Neural progenitor cell (in vitro differentiated cells): ENCODE results near the gene NFKB1. TPM values are rescaled to one million over a fixed set of nuclear protein-coding genes. Genes with fewer than 3 reads are reported as not detected.

ENCODE experiments used
- DNase-seq: peaks from one replicate; pipeline ENCODE4 v3.0.0-alpha.2; 2016; ENCODE audit warnings: low spot score
- H2AFZ ChIP-seq: fragments of 200-600 bp; sonication (generic); replicated peaks from 2 replicates; pipeline ENCODE4 v1.6.1; 2016; ENCODE audit warnings: antibody characterized with exemption
- H3F3A ChIP-seq: fragments of 200-600 bp; sonication (generic); 2 replicates; pipeline ENCODE4 v1.6.1; 2016; ENCODE audit warnings: antibody characterized with exemption, low read depth
- H3K27ac ChIP-seq: fragments of 200-600 bp; sonication (generic); 2 replicates; pipeline ENCODE4 v1.5.1; 2016; ENCODE audit warnings: mild to moderate bottlenecking
- H3K27me3 ChIP-seq: fragments of 200-600 bp; sonication (generic); 2 replicates; pipeline ENCODE4 v1.6.1; 2016; ENCODE audit warnings: mild to moderate bottlenecking, moderate library complexity
- H3K36me3 ChIP-seq: fragments of 200-600 bp; sonication (generic); 2 replicates; pipeline ENCODE4 v1.5.1; 2016
- H3K4me1 ChIP-seq: fragments of 200-600 bp; sonication (generic); 2 replicates; pipeline ENCODE4 v1.6.1; 2016; ENCODE audit warnings: mixed run types
- H3K4me2 ChIP-seq: fragments of 200-600 bp; sonication (generic); 2 replicates; pipeline ENCODE4 v1.6.1; 2016
- H3K4me3 ChIP-seq: fragments of 200-600 bp; sonication (generic); 2 replicates; pipeline ENCODE4 v1.5.1; 2016
- H3K79me2 ChIP-seq: fragments of 200-600 bp; sonication (generic); 2 replicates; pipeline ENCODE4 v1.6.1; 2016; ENCODE audit warnings: low read depth
- H3K9ac ChIP-seq: fragments of 200-600 bp; sonication (generic); 2 replicates; pipeline ENCODE4 v1.6.1; 2016
- H3K9me3 ChIP-seq: fragments of 200-600 bp; sonication (generic); 2 replicates; pipeline ENCODE4 v1.5.1; 2016; ENCODE audit warnings: low read depth
- H4K20me1 ChIP-seq: fragments of 200-600 bp; sonication (generic); 2 replicates; pipeline ENCODE4 v1.6.1; 2016; ENCODE audit warnings: low read depth
- H3K27ac Mint-ChIP-seq: 3 replicates; pipeline ENCODE4 v1.8.0; 2021; ENCODE audit warnings: mixed read lengths
- H3K27me3 Mint-ChIP-seq: 2 replicates; pipeline ENCODE4 v1.8.0; 2022; ENCODE audit warnings: low read depth, mild to moderate bottlenecking, inconsistent platforms, moderate library complexity, mixed read lengths; ENCODE audit not compliant: insufficient read depth
- H3K36me3 Mint-ChIP-seq: 3 replicates; pipeline ENCODE4 v1.8.0; 2021; ENCODE audit warnings: mixed read lengths
- H3K4me1 Mint-ChIP-seq: 3 replicates; pipeline ENCODE4 v1.8.0; 2021; ENCODE audit warnings: mixed read lengths
- H3K4me3 Mint-ChIP-seq: 3 replicates; pipeline ENCODE4 v1.8.0; 2021; ENCODE audit warnings: mild to moderate bottlenecking, moderate library complexity, mixed read lengths
- H3K9me3 Mint-ChIP-seq: 3 replicates; pipeline ENCODE4 v1.8.0; 2020; ENCODE audit warnings: mixed read lengths
- EZH2 ChIP-seq: fragments of 200-600 bp; sonication (generic); IDR thresholded peaks from 2 replicates; pipeline ENCODE4 v1.6.1; 2017; ENCODE audit warnings: antibody characterized with exemption, mild to moderate bottlenecking, moderate library complexity
- EZH2phosphoT487 ChIP-seq: fragments of 200-600 bp; sonication (generic); IDR thresholded peaks from 2 replicates; pipeline ENCODE4 v1.6.1; 2017; ENCODE audit warnings: antibody characterized with exemption
- total RNA-seq: library from RNA; depleted of rRNA; stranded (reverse); fragments of >200 nt; gene quantifications from 2 replicates; pipeline ENCODE4 v1.2.3, GENCODE V29; 2015; ENCODE audit warnings: low replicate concordance
- TF ChIP-seq, protein P1 (sequence below): fragments of 200-600 bp; sonication (generic); IDR thresholded peaks from 2 replicates; pipeline ENCODE4 v1.5.1; 2017; ENCODE audit warnings: antibody characterized with exemption, mild to moderate bottlenecking

The NFKB1 gene
- total RNA-seq, 1 donor from 2014 or later: 14.1 TPM

GRCh38 chr4:102598762-102599374 is 97.7 kb downstream of the NFKB1 start:
- Histone ChIP-seq H3K27ac (no peak overlapping the region), H3K27me3 (no peaks in the 10 kb centered on the region), H4K20me1 (no peaks in the 10 kb centered on the region), H3K4me3 (no peak overlapping the region), H3K36me3 (no peaks in the 10 kb centered on the region), H3K79me2 (no peaks in the 10 kb centered on the region), H3K9me3 (no peaks in the 10 kb centered on the region), H3K4me1 (no peaks in the 10 kb centered on the region), H3K4me2 (no peak overlapping the region), H2AFZ (no peak overlapping the region), H3K9ac (no peak overlapping the region), H3F3A (no peaks in the 10 kb centered on the region)
- Mint-ChIP-seq H3K27ac (no peak overlapping the region), H3K9me3 (no peaks in the 10 kb centered on the region), H3K4me3 (no peak overlapping the region), H3K36me3 (peaks cover 13% of the 10 kb centered on the region), H3K27me3 (no peaks in the 10 kb centered on the region), H3K4me1 (peaks cover 3% of the 10 kb centered on the region)
- TF ChIP-seq, protein P1, sequence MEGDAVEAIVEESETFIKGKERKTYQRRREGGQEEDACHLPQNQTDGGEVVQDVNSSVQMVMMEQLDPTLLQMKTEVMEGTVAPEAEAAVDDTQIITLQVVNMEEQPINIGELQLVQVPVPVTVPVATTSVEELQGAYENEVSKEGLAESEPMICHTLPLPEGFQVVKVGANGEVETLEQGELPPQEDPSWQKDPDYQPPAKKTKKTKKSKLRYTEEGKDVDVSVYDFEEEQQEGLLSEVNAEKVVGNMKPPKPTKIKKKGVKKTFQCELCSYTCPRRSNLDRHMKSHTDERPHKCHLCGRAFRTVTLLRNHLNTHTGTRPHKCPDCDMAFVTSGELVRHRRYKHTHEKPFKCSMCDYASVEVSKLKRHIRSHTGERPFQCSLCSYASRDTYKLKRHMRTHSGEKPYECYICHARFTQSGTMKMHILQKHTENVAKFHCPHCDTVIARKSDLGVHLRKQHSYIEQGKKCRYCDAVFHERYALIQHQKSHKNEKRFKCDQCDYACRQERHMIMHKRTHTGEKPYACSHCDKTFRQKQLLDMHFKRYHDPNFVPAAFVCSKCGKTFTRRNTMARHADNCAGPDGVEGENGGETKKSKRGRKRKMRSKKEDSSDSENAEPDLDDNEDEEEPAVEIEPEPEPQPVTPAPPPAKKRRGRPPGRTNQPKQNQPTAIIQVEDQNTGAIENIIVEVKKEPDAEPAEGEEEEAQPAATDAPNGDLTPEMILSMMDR: no peak
- TF ChIP-seq EZH2phosphoT487: no peak
- no peak for TF ChIP-seq EZH2
- no peak for DNase-seq

- Histone ChIP-seq H3K4me3 (no peak overlapping the region), H4K20me1 (no peaks in the 10 kb centered on the region), H3K9me3 (no peaks in the 10 kb centered on the region), H3K4me2 (no peak overlapping the region), H3K27me3 (no peaks in the 10 kb centered on the region), H3F3A (no peaks in the 10 kb centered on the region), H3K36me3 (no peaks in the 10 kb centered on the region), H3K4me1 (no peaks in the 10 kb centered on the region), H3K27ac (no peak overlapping the region), H2AFZ (no peak overlapping the region), H3K9ac (no peak overlapping the region), H3K79me2 (no peaks in the 10 kb centered on the region)
- Mint-ChIP-seq H3K36me3 (peaks cover 13% of the 10 kb centered on the region), H3K4me1 (peaks cover 3% of the 10 kb centered on the region), H3K9me3 (no peaks in the 10 kb centered on the region), H3K27ac (no peak overlapping the region), H3K4me3 (no peak overlapping the region), H3K27me3 (no peaks in the 10 kb centered on the region)
- no peak for TF ChIP-seq EZH2
- TF ChIP-seq, protein P1: no peak
- no peak for DNase-seq
These were observed 98.3 kb downstream of the NFKB1 start for GRCh38 chr4:102599455-102599854.

DNA sequence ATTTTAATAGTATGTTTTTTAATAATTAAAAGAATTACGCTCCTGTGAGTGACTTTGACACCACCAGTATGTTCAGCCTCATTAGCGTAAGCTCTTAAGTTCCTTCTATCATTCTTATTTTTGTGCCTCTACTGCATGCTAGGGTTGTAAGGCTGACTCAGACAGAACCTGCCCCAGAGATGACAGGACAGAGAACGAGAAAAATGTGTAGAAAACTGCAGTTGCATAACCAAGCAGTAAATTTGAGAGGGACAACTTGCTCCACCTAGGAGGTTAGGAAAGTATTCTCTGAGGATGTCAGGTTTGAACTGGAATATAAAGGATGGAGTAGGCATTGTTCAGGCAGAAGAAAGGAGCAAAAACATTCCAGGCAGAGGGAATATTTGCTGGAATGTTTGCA is 98.7 kb downstream of the NFKB1 start:
- Histone ChIP-seq H3K4me3 (no peak overlapping the region), H3K27me3 (no peaks in the 10 kb centered on the region), H3K79me2 (no peaks in the 10 kb centered on the region), H3K9me3 (no peaks in the 10 kb centered on the region), H3K36me3 (no peaks in the 10 kb centered on the region), H4K20me1 (no peaks in the 10 kb centered on the region), H3K4me2 (no peak overlapping the region), H3K27ac (no peak overlapping the region), H3K4me1 (no peaks in the 10 kb centered on the region), H3K9ac (no peak overlapping the region), H3F3A (no peaks in the 10 kb centered on the region), H2AFZ (no peak overlapping the region)
- Mint-ChIP-seq H3K4me1 (peaks cover 3% of the 10 kb centered on the region), H3K27me3 (no peaks in the 10 kb centered on the region), H3K4me3 (no peak overlapping the region), H3K27ac (no peak overlapping the region), H3K36me3 (peaks cover 13% of the 10 kb centered on the region), H3K9me3 (no peaks in the 10 kb centered on the region)
- TF ChIP-seq EZH2phosphoT487 (no peak), EZH2 (no peak)
- TF ChIP-seq, protein P1: no peak
- DNase-seq: no peak
